Mesenchymal stem cell (in vitro differentiated cells and primary cell): Measurements from ENCODE around the gene RPS17. TPM values are rescaled to one million over a fixed set of nuclear protein-coding genes. Genes with fewer than 3 reads are reported as not detected.

Experiments
- DNase-seq: peaks from one replicate; pipeline ENCODE4 v3.0.0-alpha.2; 2013
- H2AFZ ChIP-seq: one replicate; pipeline ENCODE4 v1.6.1; 2013; ENCODE audit warnings: low read depth, mild to moderate bottlenecking, control low read depth, inconsistent platforms, low read length, moderate library complexity
- H2AK5ac ChIP-seq: 2 replicates; pipeline ENCODE4 v1.6.1; 2013; ENCODE audit warnings: low read length, moderate library complexity, mild to moderate bottlenecking, inconsistent platforms; ENCODE audit not compliant: severe bottlenecking
- H2BK120ac ChIP-seq: one replicate; pipeline ENCODE4 v1.6.1; 2013; ENCODE audit warnings: low read depth, mild to moderate bottlenecking, inconsistent platforms, low read length, moderate library complexity
- H2BK12ac ChIP-seq, 2 experiments: one replicate each; pipeline ENCODE4 v1.6.1; 2013; ENCODE audit warnings: inconsistent platforms in 2 of 2, low read length in 2 of 2, mild to moderate bottlenecking in 2 of 2, moderate library complexity in 2 of 2, control low read depth in 1 of 2
- H2BK15ac ChIP-seq: one replicate; pipeline ENCODE4 v1.6.1; 2013; ENCODE audit warnings: mild to moderate bottlenecking, low read depth, inconsistent platforms; ENCODE audit not compliant: poor library complexity, severe bottlenecking
- H2BK5ac ChIP-seq: 2 replicates; pipeline ENCODE4 v1.6.1; 2013; ENCODE audit warnings: low read depth, mild to moderate bottlenecking, low read length, control low read depth, inconsistent platforms; ENCODE audit not compliant: poor library complexity, severe bottlenecking
- H3K14ac ChIP-seq, 2 experiments: one replicate each; pipeline ENCODE4 v1.6.1; 2013; ENCODE audit warnings: inconsistent platforms in 2 of 2, low read length in 2 of 2, control low read depth in 1 of 2, mild to moderate bottlenecking in 1 of 2, moderate library complexity in 1 of 2
- H3K18ac ChIP-seq, 2 experiments: one replicate each; pipeline ENCODE4 v1.6.1; 2013; ENCODE audit warnings: inconsistent platforms in 2 of 2, low read length in 2 of 2, control low read depth in 1 of 2, low read depth in 1 of 2, mild to moderate bottlenecking in 1 of 2
- H3K23ac ChIP-seq, 2 experiments: one replicate each; pipeline ENCODE4 v1.6.1; 2013; ENCODE audit warnings: inconsistent platforms in 2 of 2, low read length in 2 of 2, mild to moderate bottlenecking in 2 of 2, moderate library complexity in 2 of 2, control low read depth in 1 of 2
- H3K27ac ChIP-seq: 2 replicates; pipeline ENCODE4 v1.5.1; 2013; ENCODE audit warnings: mild to moderate bottlenecking, moderate library complexity, low read length, control low read depth, inconsistent platforms; ENCODE audit not compliant: poor library complexity, severe bottlenecking
- H3K27me3 ChIP-seq, 2 experiments: 2 replicates each; pipeline versions ENCODE4 v1.6.1 to v1.7.0; 2013; ENCODE audit warnings: low read length in 2 of 2, mild to moderate bottlenecking in 2 of 2, moderate library complexity in 2 of 2, control low read depth in 1 of 2, inconsistent platforms in 1 of 2; ENCODE audit not compliant: control insufficient read depth in 1 of 2, insufficient read depth in 1 of 2
- H3K36me3 ChIP-seq, 2 experiments: 2 replicates each; pipeline versions ENCODE4 v1.6.1 to v1.7.0; 2013; ENCODE audit warnings: low read length in 2 of 2, control low read depth in 1 of 2, inconsistent platforms in 1 of 2, low read depth in 1 of 2, mild to moderate bottlenecking in 1 of 2; ENCODE audit not compliant: insufficient read depth in 2 of 2, control insufficient read depth in 1 of 2
- H3K4ac ChIP-seq, 2 experiments: one replicate each; pipeline ENCODE4 v1.6.1; 2013; ENCODE audit warnings: inconsistent platforms in 2 of 2, low read length in 2 of 2, mild to moderate bottlenecking in 2 of 2, moderate library complexity in 2 of 2, control low read depth in 1 of 2, low read depth in 1 of 2
- H3K4me1 ChIP-seq: 2 replicates; pipeline ENCODE4 v1.6.1; 2013; ENCODE audit warnings: low read depth, low read length, control low read depth; ENCODE audit not compliant: control insufficient read depth, insufficient read depth
- H3K4me2 ChIP-seq: 2 replicates; pipeline ENCODE4 v1.6.1; 2013; ENCODE audit warnings: low read length, mild to moderate bottlenecking, inconsistent platforms; ENCODE audit not compliant: poor library complexity, severe bottlenecking
- H3K4me3 ChIP-seq, 2 experiments: 2 replicates each; pipeline versions ENCODE4 v1.5.1 to v1.7.0; 2013; ENCODE audit warnings: low read length in 2 of 2, mild to moderate bottlenecking in 2 of 2, control low read depth in 1 of 2, low read depth in 1 of 2; ENCODE audit not compliant: insufficient read depth in 1 of 2
- H3K79me1 ChIP-seq: replicated peaks from 2 replicates; pipeline ENCODE4 v1.6.1; 2013; ENCODE audit warnings: mild to moderate bottlenecking, control low read depth, low read length, inconsistent platforms; ENCODE audit not compliant: poor library complexity, severe bottlenecking
- H3K9ac ChIP-seq: 2 replicates; pipeline ENCODE4 v1.7.0; 2013; ENCODE audit warnings: mild to moderate bottlenecking, low read length, moderate library complexity
- H3K9me3 ChIP-seq: 2 replicates; pipeline ENCODE4 v1.7.0; 2013; ENCODE audit warnings: mild to moderate bottlenecking, low read length; ENCODE audit not compliant: control insufficient read depth
- H4K8ac ChIP-seq: one replicate; pipeline ENCODE4 v1.6.1; 2013; ENCODE audit warnings: inconsistent platforms, mild to moderate bottlenecking, low read length, moderate library complexity
- H4K91ac ChIP-seq: one replicate; pipeline ENCODE4 v1.6.1; 2013; ENCODE audit warnings: mild to moderate bottlenecking, low read length, inconsistent platforms
- WGBS: methylation state at CpG from one replicate; pipeline ENCODE4 v1.1.7; 2013; ENCODE audit warnings: mixed read lengths; 5-methylcytosine and 5-hydroxymethylcytosine counted together
- polyA plus RNA-seq, 2 experiments: library from polyadenylated mRNA; stranded (reverse); fragments of 200-250 nt; gene quantifications; one replicate each; pipeline ENCODE4 v1.2.3, GENCODE V29; 2013

Gene RPS17
- 3,754 TPM for polyA plus RNA-seq (2013, experiment 1 of 2)
- 3,596 TPM for polyA plus RNA-seq (2013, experiment 2 of 2)

- peak within 1 kb of the TSS; percentile 63 to 66 for H3K14ac ChIP-seq
- peak within 1 kb of the TSS; percentile 83 for H4K8ac ChIP-seq
- peak within 1 kb of the TSS; percentile 31 for H2BK15ac ChIP-seq
- no peaks in the 10 kb centered on the region for H3K79me1 ChIP-seq
- H3K18ac ChIP-seq = peak within 1 kb of the TSS; percentile 81 to 85
- peak; percentile 95 for DNase-seq
- peak within 1 kb of the TSS; percentile 55 for H2BK120ac ChIP-seq
- H3K4me3 ChIP-seq = peak within 1 kb of the TSS; percentile 77 to 98
- H3K9ac ChIP-seq = peak within 1 kb of the TSS; percentile 99
- peak within 1 kb of the TSS; percentile 90 for H4K91ac ChIP-seq
- peaks cover 11% of the 10 kb centered on the region for H3K4me1 ChIP-seq
- H3K4ac ChIP-seq = peak within 1 kb of the TSS; percentile 75 to 76
- peaks cover 0 to 11% of the 10 kb centered on the region in 2 experiments for H3K27me3 ChIP-seq
- H3K4me2 ChIP-seq = peak within 1 kb of the TSS; percentile 66
- peak within 1 kb of the TSS; percentile 84 for H2BK5ac ChIP-seq
- peak within 1 kb of the TSS; percentile 51 for H2AK5ac ChIP-seq
- under 1% methylated on average over 73 of the region's 81 CpGs for WGBS
- peak within 1 kb of the TSS; percentile 70 for H3K27ac ChIP-seq
- peak within 1 kb of the TSS in 1 of 2 experiments; percentile 34 for H3K23ac ChIP-seq
- H2BK12ac ChIP-seq = no peak within 1 kb of the TSS
- H3K36me3 ChIP-seq = peaks cover 23 to 56% of the 10 kb centered on the region in 2 experiments
- H2AFZ ChIP-seq = peak within 1 kb of the TSS; percentile 60
- no peaks in the 10 kb centered on the region for H3K9me3 ChIP-seq
Observed at GRCh38 chr15:82540055-82540983, at the start of gene RPS17. RPS17 (minus strand) TSS chr15:82540457; CDS start chr15:82540428, 29 bp downstream.

DNA sequence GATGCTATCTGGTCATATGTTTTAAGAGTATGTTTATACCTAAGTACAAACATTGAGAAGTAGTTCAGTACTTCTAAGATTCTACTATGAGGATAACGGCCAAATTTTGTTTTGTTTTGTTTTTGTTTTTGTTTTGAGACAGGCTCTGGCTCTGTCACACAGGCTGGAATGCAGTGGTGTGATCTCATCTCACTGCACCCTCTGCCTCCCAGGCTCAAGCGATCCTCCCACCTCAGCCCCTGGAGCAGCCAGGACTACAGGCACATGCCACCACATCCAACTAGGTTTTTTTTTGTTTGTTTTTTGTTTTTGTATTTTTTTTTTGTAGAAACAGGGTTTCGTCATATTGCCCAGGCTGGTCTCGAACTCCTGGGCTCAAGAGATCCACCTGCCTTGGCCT, 47.5 kb upstream of the RPS17 start:
- Histone ChIP-seq H3K79me1 (no peaks in the 10 kb centered on the region), H3K4me3 (no peak overlapping the region), H2AK5ac (no peak overlapping the region), H3K18ac (no peak overlapping the region), H2AFZ (no peak overlapping the region), H3K27ac (no peak overlapping the region), H2BK15ac (no peak overlapping the region), H3K23ac (no peak overlapping the region), H3K36me3 (no peaks in the 10 kb centered on the region), H3K9ac (no peak overlapping the region), H2BK120ac (no peak overlapping the region), H3K4me1 (no peaks in the 10 kb centered on the region), H3K27me3 (peaks cover 0 to 4% of the 10 kb centered on the region in 2 experiments), H3K4me2 (no peak overlapping the region), H2BK12ac (no peak overlapping the region), H3K4ac (no peak overlapping the region), H4K8ac (no peak overlapping the region), H3K9me3 (no peaks in the 10 kb centered on the region), H4K91ac (no peak overlapping the region), H2BK5ac (no peak overlapping the region), H3K14ac (no peak overlapping the region)
- no peak for DNase-seq
- WGBS = 59% methylated on average over 3 of the region's 4 CpGs

GRCh38 chr15:82585072-82585471, 44.8 kb upstream of the RPS17 start:
- H4K8ac ChIP-seq = no peak overlapping the region
- no peak overlapping the region for H2BK5ac ChIP-seq
- no peak overlapping the region for H2BK15ac ChIP-seq
- no peak overlapping the region for H3K14ac ChIP-seq
- H2BK12ac ChIP-seq = no peak overlapping the region
- H3K4me1 ChIP-seq = no peaks in the 10 kb centered on the region
- no peaks in the 10 kb centered on the region for H3K79me1 ChIP-seq
- H3K4me2 ChIP-seq = no peak overlapping the region
- H3K4ac ChIP-seq = no peak overlapping the region
- no peak overlapping the region for H3K23ac ChIP-seq
- no peak overlapping the region for H3K27ac ChIP-seq
- no peak overlapping the region for H3K18ac ChIP-seq
- H3K9me3 ChIP-seq = no peaks in the 10 kb centered on the region
- no peaks in the 10 kb centered on the region for H3K36me3 ChIP-seq
- no peak overlapping the region for H2AK5ac ChIP-seq
- peaks cover 0 to 4% of the 10 kb centered on the region in 2 experiments for H3K27me3 ChIP-seq
- DNase-seq = peak; percentile 27
- no peak overlapping the region for H4K91ac ChIP-seq
- H2AFZ ChIP-seq = no peak overlapping the region
- WGBS = 61% methylated on average over 3 of the region's 3 CpGs
- H3K9ac ChIP-seq = peak overlapping the region; percentile 48
- H3K4me3 ChIP-seq = no peak overlapping the region
- H2BK120ac ChIP-seq = no peak overlapping the region

- no peaks in the 10 kb centered on the region for H3K4me1 ChIP-seq
- H2AK5ac ChIP-seq = no peak overlapping the region
- no peak overlapping the region for H3K9ac ChIP-seq
- no peak overlapping the region for H4K8ac ChIP-seq
- H2BK5ac ChIP-seq = no peak overlapping the region
- no peaks in the 10 kb centered on the region for H3K36me3 ChIP-seq
- no peaks in the 10 kb centered on the region for H3K9me3 ChIP-seq
- H3K27ac ChIP-seq = no peak overlapping the region
- H3K4ac ChIP-seq = no peak overlapping the region
- H2BK12ac ChIP-seq = no peak overlapping the region
- H3K79me1 ChIP-seq = no peaks in the 10 kb centered on the region
- no peaks in the 10 kb centered on the region for H3K27me3 ChIP-seq
- no peak overlapping the region for H3K14ac ChIP-seq
- H3K23ac ChIP-seq = no peak overlapping the region
- H2AFZ ChIP-seq = no peak overlapping the region
- H3K4me2 ChIP-seq = no peak overlapping the region
- H4K91ac ChIP-seq = no peak overlapping the region
- no peak for DNase-seq
- no peak overlapping the region for H2BK120ac ChIP-seq
- H2BK15ac ChIP-seq = no peak overlapping the region
- H3K4me3 ChIP-seq = no peak overlapping the region
- 78% methylated on average over 2 of the region's 2 CpGs for WGBS
- H3K18ac ChIP-seq = no peak overlapping the region
Observed at GRCh38 chr15:82580713-82581112, 40.5 kb upstream of the RPS17 start.
